GM21737 (cell line): ENCODE measurements around the gene CGAS.
A peak's percentile ranks its signal among the peaks of the same experiment; 100 is the strongest.
"Not testable (repeated sequence)": the region's sequence is repeated elsewhere in the genome, so short reads cannot be mapped to it uniquely, and the experiment has no call there.

Experiments used
- ATAC-seq: cut with Tn5 transposase; IDR thresholded peaks from one replicate; pipeline ENCODE4 v1.9.1; 2021; ENCODE audit warnings: mild to moderate bottlenecking, moderate library complexity; ENCODE audit not compliant: unreplicated experiment

Gene CGAS

DNA sequence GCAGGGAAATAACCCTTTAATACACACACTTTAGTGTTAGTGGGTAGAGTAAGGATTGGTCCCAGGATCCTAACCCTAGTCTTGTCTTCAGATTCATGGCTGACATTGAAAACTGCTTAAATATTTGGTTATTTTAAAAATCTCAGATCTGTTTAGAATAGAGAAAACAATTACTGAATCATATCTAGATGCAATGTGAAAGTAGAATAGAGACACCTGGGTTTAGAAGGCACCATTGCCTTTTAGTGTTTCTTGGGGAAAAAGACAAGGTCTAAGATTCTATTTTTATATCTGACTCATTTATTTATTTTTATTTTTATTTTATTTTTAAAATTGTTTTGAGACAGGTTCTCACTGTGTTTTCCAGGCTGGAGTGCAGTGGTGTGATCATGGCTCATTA is 51.4 kb downstream of the CGAS start:
- ATAC-seq, result no peak

DNA sequence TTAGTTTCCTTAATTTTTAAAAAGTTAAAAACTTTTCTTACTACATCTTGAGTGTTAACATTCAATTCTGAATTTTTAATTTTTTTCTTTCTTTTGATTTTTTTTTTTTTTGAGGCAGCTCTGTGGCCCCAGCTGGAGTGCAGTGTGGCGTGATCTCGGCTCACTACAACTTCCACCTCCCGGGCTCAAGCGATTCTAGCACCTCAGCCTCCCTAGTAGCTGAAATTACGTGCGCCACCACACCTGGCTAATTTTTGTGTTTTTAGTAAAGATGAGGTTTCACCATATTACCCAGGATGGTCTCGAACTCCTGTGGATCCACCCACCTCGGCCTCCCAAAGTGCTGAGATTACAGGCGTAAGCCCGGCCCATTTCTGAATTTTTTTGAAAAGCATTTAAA is 56.2 kb downstream of the CGAS start:
- ATAC-seq, result no peak

DNA sequence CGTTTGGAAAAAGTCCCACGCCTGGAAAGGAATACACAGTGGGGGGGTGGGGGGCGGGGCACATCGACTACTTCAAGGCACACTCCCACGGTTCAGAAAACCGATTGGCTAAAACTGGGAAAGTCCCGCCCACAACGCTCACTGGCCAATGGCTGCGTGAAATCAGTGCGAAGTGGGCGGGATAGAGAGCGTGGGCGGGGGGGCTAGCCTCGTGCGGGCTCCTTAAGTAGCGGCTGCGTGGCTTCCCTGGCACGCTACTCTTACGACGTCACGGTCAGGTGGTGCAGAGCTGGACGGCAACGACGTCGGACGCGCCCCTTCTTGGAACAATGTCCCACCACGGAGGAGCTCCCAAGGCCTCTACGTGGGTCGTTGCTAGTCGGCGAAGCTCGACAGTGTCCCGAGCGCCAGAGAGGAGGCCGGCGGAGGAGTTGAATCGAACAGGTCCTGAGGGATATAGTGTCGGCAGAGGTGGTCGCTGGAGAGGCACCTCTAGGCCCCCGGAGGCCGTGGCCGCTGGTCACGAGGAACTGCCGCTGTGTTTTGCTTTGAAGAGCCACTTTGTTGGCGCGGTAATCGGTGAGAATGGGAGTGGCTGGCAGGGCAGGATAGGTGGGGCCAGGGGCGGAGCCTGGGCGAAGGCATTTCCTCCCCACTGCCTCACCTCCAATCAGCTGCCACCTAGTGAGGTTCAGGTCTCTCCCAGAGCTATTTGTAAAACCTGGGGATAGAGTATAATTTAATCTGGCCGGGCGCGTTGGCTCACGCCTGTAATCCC is 57.3 kb downstream of the CGAS start, which contains the start of gene DDX43:
TSS of gene DDX43 (plus strand) at position 252 of the 778 bp plus-strand sequence. CDS start at position 330, 78 bp downstream.
- no peak for ATAC-seq

DNA sequence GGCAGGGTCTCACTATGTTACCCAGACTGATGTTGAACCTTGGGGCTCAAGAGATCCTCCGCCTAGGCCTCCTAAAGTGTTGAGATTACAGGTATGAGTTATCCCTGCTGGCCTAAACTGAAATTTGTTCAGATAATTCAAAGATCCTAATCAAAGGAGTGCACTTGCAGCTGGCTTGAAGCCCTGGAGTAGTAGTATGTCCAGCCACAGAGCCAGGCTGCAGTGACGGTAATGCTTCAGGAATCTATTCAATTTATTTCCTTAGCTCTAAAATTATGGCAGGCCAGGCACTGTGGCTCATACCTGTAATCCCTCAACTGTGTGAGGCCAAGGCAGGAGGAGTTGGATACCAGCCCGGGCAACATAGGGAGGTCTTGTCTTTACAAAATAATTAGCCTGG is 58.8 kb downstream of the CGAS start:
- no peak for ATAC-seq

DNA sequence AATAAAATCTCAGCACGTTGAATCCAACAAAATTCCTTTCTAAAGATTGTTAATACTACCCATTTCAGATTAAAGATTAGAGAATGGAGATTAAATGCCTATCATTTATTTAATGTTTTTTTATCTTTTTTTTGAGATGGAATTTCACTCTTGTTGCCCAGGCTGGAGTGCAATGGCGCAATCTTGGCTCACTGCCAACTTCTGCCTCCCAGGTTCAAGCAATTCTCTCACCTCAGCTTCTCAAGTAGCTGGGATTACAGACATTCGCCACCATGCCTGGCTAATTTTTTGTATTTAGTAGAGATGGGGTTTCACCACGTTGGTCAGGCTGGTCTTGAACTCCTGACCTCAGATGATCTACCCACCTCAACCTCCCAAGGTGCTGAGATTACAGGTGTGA is 59.9 kb downstream of the CGAS start:
- ATAC-seq, result not testable (repeated sequence)

GRCh38 chr6:73391675-73392074 is 60.4 kb downstream of the CGAS start:
- no peak for ATAC-seq

GRCh38 chr6:73389854-73390253 is 62.2 kb downstream of the CGAS start:
- no peak for ATAC-seq

- peak; percentile 72 for ATAC-seq
Observed at GRCh38 chr6:73388800-73389512, 63.1 kb downstream of the CGAS start.

- peak; percentile 19 for ATAC-seq
Observed at GRCh38 chr6:73388433-73388799, 63.7 kb downstream of the CGAS start.

GRCh38 chr6:73382462-73383113 is 69.5 kb downstream of the CGAS start:
- no peak for ATAC-seq

DNA sequence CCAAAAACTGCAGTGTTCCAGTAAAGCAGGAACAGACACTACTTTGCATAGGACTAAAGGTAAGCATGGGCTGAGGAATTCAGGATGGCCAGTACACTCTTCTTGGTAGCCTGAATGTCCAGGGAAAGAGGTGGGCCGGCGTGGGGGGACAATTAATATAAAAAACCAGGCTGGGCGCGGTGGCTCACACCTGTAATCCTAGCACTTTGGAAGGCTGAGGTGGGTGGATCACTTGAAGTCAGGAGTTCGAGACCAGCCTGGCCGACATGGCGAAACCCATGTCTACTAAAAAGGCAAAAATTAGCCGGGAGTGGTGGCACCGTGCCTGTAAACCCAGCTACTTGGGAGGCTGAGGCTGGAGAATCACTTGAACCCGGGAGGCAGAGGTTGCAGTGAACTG is 70.6 kb downstream of the CGAS start:
- not testable (repeated sequence) for ATAC-seq

- ATAC-seq, result no peak
Observed at GRCh38 chr6:73377225-73377624, 74.9 kb downstream of the CGAS start.

DNA sequence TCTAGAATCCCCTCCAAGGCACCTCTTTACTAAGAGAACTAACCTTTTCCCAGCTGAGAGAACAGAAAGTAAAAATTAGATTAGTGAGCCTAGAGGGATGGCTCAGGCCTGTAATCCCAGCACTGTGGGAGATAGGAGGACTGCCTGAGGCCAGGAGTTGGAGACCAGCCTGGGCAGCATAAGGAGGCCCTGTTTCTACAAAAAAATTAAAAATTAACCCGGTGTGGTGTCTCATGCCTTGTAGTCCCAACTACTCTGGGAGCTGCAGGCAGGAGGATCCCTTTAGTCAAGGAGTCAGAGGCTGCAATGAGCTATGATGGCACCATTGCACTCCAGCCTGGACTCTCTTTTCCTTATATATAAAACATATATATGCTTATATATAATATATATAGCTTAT is 76.9 kb downstream of the CGAS start:
- ATAC-seq, result no peak
